GM19193 (cell line): ENCODE measurements around the gene CSDE1.

Experiments used
- POLR2A ChIP-seq: IDR thresholded peaks from 4 replicates; pipeline ENCODE4 v1.6.1; 2011; ENCODE audit not compliant: insufficient read depth, insufficient read length; ENCODE audit errors: extremely low read depth

Gene CSDE1

DNA sequence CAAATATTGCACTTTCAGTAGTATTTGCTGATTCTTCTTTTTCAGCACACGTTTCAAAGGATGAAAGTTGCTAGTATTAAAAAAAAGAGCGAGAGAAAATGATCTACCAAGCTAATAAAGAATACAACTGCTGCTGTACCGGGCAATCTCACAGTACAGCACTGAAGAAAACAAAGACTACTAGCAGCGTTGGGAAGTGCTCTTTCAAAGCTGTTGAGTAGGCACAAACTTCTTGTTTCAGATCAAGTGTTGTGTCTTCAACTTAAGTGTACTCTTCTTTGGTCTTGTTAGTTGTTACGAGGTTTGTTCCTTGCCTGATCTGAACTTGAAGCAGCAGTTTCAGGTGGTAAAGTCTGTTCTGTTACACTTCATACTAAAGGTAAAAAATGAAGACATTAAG is 7.9 kb downstream of the CSDE1 start:
- TF ChIP-seq POLR2A = no peak

DNA sequence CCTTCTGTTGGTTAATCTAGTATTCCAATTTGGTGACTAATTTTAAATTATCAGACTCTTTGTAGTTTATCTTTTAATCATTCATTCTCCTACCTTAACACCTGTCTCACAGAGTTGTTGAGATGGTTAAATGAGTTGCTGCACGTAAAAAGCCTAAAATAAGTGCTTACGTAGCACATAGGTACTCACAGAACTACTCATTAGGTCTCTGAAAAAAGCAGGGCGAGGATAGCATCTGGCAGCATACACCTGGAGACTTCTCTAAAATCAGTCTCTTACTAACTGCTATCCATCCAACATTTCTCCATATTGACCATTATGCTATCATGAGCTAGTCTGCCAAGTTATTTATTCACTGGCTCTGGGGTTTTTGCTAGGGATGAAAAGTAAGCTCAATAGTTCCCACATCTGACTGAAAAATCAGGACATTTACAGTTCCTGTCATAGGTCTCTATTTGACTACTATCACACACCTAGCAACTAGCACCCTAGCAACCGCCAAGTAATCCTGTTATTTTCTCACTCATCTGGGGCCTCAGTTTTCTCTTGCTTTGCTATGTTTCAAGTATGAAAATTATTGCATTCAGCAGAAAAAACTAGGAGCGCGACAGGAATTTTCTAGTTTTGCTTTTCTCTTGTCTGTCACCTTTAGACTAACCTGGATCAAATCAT is 11.2 kb downstream of the CSDE1 start:
- TF ChIP-seq POLR2A = no peak

GRCh38 chr1:114745291-114745690 is 12.5 kb downstream of the CSDE1 start:
- no peak for TF ChIP-seq POLR2A

DNA sequence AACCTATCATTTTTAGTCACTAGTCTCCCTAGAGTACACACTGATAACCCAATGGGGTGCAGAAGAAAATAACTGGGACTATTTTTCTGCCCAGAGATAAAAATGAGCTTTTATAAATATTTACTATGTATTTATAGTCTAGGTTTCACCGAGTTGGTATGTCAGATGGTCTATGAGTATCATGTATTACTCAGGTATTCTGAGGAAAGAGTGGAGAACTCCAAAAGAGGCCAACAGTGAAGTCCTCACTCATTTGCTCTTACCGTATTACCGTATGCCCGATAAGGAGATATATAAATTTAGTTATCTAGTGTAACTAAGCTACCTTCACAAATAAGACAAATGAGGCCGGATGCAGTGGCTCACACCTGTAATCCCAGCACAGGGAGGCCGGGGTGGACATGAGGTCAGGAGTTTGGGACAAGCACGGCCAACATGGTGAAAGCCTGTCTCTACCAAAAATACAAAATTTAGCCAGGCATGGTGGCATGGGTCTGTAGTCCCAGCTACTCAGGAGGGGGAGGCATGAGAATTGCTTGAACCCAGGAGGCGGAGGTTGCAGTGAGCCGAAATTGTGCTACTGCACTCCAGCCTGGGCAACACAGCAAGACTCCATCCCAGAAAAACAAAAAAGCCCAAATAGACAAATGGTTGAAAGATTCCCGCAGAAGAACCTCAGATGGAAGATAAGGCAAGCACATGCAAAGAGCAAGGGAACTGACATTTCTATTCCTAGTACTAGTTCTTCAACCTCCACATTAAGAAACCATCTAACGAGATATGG is 15.6 kb downstream of the CSDE1 start:
- no peak for TF ChIP-seq POLR2A

- TF ChIP-seq POLR2A = no peak
Measured at GRCh38 chr1:114740331-114740730, 17.5 kb downstream of the CSDE1 start.

DNA sequence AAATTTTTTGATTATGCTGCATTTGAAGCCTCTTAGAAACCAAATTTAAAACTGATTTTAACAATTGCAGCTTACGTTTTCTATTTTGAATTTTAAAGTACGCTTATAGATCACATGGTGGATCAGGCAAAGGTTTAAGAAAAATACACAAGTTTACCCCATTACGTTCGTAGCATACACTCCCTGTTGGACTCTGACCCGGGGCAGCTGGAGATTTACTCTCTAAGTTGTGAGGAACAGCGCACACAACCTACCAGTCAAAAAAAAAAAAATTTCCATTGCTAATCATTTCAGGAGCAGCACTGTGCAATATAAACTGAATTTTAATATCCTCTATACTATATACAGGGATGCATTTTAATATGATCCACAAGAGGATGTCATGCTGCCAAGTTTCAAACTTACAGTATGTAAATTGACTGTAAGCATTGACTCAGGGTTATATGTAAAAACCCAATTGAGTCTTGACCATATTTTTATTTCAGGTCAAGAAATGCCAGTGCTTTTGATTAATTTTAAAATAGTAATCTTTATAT is 20.4 kb downstream of the CSDE1 start:
- TF ChIP-seq POLR2A = no peak

DNA sequence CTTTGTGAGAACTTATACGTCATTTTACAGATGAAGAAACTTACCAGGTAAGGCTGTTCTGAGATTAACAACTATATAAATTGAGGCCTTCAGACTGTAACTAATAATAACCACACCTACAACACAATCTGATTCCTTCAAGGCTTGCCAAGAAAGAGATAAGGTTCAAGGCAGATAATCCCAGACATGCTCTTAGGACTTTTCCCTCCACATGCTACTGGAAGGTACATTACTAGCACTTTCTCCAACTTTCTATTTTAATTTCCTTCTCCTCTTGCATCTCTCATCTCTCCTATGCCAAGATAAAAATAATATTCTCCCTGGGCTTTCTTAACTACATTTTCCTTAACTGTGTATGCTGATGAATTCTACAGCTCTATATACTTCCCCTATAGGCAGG is 22.3 kb downstream of the CSDE1 start:
- no peak for TF ChIP-seq POLR2A

DNA sequence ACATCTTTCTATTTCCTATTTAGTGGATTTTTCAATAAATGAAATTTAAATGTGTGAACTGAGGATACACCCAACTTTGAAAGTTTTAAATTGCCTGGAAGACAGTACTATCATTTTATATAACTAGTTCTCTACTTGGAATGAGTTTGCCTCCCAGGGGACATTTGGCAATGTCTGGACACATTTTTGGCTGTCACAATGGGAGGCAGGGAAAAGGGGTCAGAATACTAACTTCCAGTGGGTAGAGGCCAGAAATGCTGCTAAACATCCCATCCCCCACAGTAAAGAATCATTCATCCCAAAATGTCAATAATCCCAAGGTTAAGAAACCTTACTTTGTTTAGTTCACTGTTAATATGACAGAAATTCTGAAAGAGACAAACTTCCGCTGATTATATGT is 28.0 kb downstream of the CSDE1 start:
- no peak for TF ChIP-seq POLR2A

DNA sequence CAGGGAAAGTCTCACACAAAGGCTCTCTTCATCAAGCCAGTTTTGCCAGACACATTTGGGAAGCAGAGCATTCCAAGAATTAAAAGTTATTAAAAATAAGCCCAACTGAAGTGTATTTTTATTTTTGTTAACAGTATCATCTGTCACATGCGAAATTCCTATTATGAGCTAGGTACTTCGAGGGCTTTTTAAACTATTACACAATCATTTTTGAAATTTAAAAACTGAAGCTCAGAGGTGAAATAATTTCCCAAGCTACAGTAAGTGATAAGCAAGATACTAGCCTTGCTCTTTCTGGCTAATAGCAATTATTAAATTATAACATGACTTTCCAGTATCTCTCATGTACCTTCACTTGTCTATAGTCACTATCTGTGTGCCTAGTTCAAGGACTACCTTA is 29.2 kb downstream of the CSDE1 start:
- no peak for TF ChIP-seq POLR2A

- TF ChIP-seq POLR2A = no peak
Measured at GRCh38 chr1:114725230-114725629, 32.6 kb downstream of the CSDE1 start.

DNA sequence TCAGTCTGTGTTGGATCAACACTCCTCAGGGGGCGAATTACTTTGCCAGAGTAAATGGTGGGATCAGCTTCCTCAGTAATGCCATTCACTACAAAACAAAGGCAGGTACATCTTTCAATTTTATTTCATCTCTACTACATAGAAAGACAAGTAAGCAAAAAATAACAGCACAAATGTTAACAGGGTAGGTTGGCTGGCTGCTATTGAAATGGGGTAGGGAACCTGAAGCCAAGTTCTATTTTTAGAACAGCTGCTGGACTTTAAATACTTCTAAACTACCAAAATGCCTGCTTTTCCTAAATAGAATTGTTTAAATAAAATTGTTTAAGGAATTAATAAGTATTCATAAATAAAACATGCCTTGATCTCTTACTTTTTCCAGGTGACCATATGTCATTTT is 33.9 kb downstream of the CSDE1 start:
- no peak for TF ChIP-seq POLR2A

GRCh38 chr1:114723457-114723856 is 34.3 kb downstream of the CSDE1 start:
- no peak for TF ChIP-seq POLR2A

- no peak for TF ChIP-seq POLR2A
Measured at GRCh38 chr1:114720492-114720891, 37.3 kb downstream of the CSDE1 start.

- TF ChIP-seq POLR2A = no peak
Measured at GRCh38 chr1:114719424-114719787, 38.4 kb downstream of the CSDE1 start.

- no peak for TF ChIP-seq POLR2A
Measured at GRCh38 chr1:114718661-114719423, 38.9 kb downstream of the CSDE1 start.
